Measurements from ENCODE around the gene RAB28. TPM values are rescaled to one million over a fixed set of nuclear protein-coding genes. Genes with fewer than 3 reads are reported as not detected.

Gene RAB28
- total RNA-seq, 1 donor from 2014 or later = 17.9 TPM

DNA sequence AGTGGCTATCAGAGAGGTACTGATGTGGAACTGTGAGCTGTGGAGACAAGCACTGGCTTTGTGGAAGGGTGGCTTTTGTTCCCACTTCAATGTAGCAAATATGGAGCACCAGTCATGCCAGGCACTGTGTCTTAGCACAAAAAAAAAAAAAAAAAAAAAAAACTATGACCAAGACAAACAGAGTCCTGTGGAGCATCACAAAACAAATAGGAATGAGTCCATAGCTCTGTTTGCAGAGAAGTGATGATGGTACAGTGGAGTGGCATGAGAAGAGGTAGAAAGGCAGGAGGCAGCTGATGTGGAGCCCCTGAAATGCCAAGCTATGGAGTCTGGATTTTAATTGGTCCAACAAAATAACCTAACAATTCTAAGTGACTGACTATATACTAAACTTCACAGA is 116.9 kb downstream of the RAB28 start:
- Histone ChIP-seq H3K4me1 (no peaks in the 10 kb centered on the region), H3K36me3 (peaks cover 9% of the 10 kb centered on the region), H3K9me3 (no peaks in the 10 kb centered on the region), H3K4me3 (no peak overlapping the region), H3K27ac (no peak overlapping the region), H3K27me3 (no peaks in the 10 kb centered on the region)
- TF ChIP-seq, protein P1, sequence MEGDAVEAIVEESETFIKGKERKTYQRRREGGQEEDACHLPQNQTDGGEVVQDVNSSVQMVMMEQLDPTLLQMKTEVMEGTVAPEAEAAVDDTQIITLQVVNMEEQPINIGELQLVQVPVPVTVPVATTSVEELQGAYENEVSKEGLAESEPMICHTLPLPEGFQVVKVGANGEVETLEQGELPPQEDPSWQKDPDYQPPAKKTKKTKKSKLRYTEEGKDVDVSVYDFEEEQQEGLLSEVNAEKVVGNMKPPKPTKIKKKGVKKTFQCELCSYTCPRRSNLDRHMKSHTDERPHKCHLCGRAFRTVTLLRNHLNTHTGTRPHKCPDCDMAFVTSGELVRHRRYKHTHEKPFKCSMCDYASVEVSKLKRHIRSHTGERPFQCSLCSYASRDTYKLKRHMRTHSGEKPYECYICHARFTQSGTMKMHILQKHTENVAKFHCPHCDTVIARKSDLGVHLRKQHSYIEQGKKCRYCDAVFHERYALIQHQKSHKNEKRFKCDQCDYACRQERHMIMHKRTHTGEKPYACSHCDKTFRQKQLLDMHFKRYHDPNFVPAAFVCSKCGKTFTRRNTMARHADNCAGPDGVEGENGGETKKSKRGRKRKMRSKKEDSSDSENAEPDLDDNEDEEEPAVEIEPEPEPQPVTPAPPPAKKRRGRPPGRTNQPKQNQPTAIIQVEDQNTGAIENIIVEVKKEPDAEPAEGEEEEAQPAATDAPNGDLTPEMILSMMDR (IDR thresholded peaks at IDR 0.05) = no peak
- ATAC-seq (no peak), DNase-seq (no peak)
- intact Hi-C loops (cut with DNase I) = no loop called here

DNA sequence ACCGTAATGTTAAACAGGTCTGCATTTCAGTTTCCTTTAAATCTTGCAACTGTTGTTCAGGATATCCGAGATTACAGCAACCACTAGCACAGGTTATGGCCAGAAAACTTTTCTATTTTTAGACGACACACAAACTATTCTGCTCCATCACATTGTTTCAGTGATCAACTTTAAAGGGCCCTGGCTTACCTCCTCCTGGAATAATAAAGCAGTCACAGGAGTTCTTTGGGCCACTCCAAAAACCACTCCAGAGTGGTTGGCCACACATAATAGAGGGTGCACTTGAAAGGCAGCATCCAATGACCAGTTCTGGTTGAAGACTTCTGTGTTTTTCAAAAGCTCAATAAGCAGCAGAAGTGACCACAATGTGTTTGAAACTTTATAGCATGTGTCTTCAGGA is 118.9 kb downstream of the RAB28 start:
- Histone ChIP-seq H3K36me3 (peaks cover 9% of the 10 kb centered on the region), H3K27me3 (no peaks in the 10 kb centered on the region), H3K4me1 (no peaks in the 10 kb centered on the region), H3K27ac (no peak overlapping the region), H3K9me3 (no peaks in the 10 kb centered on the region), H3K4me3 (no peak overlapping the region)
- TF ChIP-seq, protein P1 (IDR thresholded peaks at IDR 0.05) = no peak
- intact Hi-C loops (cut with DNase I) = no loop called here
- ATAC-seq (peak; percentile 55), DNase-seq (no peak)

DNA sequence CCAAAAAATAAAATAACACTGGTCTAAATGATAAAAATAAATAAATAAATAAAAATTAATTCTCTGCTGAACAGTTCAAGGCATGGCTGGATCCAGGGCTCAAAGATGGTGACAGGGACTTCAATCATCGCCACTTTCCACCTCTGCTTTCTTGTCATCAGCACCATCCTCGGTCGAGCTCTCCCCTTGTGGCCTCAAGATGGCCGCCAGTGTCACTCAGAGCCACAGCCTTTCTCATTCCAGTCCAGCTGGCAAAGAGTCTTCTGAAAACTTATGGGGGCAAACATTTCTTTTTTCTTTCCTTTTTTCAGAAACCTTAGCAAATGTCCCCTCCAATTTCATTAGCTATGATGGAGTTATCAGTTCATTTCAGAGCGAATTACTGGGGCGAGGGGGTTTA is 119.5 kb downstream of the RAB28 start:
- ATAC-seq (no peak), DNase-seq (no peak)
- intact Hi-C loops (cut with DNase I) = no loop called here
- TF ChIP-seq, protein P1 (IDR thresholded peaks at IDR 0.05) = no peak
- Histone ChIP-seq H3K4me3 (no peak overlapping the region), H3K4me1 (no peaks in the 10 kb centered on the region), H3K36me3 (peaks cover 9% of the 10 kb centered on the region), H3K27me3 (no peaks in the 10 kb centered on the region), H3K27ac (no peak overlapping the region), H3K9me3 (no peaks in the 10 kb centered on the region)

DNA sequence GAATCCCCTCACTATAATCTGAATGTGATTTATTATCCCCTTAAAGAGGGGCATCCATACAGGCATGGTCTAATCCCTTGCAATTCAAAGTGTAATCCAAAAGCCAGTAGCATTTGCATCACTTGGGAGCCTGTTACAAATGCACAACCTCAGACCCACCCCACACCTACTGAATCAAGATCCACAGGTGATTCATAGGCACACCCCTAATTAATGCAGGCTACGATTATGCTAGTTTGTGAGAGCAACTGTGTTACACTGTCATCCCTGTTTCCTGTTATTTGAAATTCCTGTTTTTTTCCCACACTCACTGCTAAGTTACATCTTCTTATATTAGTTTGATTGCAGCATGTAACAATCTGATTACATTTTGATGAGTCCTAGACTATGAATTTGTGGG is 120.0 kb downstream of the RAB28 start:
- DNase-seq (no peak), ATAC-seq (no peak)
- no peak overlapping the region for H3K27ac ChIP-seq
- intact Hi-C loops (cut with DNase I) = no loop called here
- H3K4me1 ChIP-seq = no peaks in the 10 kb centered on the region
- TF ChIP-seq, protein P1 (IDR thresholded peaks at IDR 0.05) = no peak
- H3K27me3 ChIP-seq = no peaks in the 10 kb centered on the region
- no peak overlapping the region for H3K4me3 ChIP-seq
- H3K9me3 ChIP-seq = no peaks in the 10 kb centered on the region
- H3K36me3 ChIP-seq = peaks cover 9% of the 10 kb centered on the region

DNA sequence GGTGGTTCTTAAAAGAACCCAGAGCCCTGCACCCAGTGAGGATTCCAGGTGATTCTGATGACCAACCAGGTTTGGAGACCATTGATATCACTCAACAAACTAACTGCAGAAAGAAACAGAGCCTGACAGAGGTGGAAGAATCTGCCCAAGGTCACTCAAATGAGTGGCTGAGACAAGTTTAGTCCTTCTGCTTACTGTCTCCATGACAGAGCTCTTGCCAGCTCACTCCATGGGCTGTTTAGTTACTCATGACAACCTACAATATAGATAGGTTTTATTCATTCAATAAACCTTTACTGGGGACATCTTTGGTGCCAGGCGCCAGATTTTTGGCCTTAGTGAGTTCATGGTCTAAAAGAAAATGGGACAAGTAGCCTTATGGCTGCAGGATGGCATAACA is 124.3 kb downstream of the RAB28 start:
- ATAC-seq = no peak
- H3K4me3 ChIP-seq = no peak overlapping the region
- no peaks in the 10 kb centered on the region for H3K9me3 ChIP-seq
- no peaks in the 10 kb centered on the region for H3K36me3 ChIP-seq
- H3K4me1 ChIP-seq = no peaks in the 10 kb centered on the region
- intact Hi-C loops (cut with DNase I) = no loop called here
- no peak overlapping the region for H3K27ac ChIP-seq
- TF ChIP-seq, protein P1 (IDR thresholded peaks at IDR 0.05) = no peak
- H3K27me3 ChIP-seq = no peaks in the 10 kb centered on the region
- no peak for DNase-seq
